GM19455 (cell line): ENCODE data around the gene ICAM3.
A peak's percentile ranks its signal among the peaks of the same experiment; 100 is the strongest.

Source experiments
- ATAC-seq: cut with Tn5 transposase; IDR thresholded peaks from one replicate; pipeline ENCODE4 v1.9.1; 2021; ENCODE audit not compliant: unreplicated experiment

Gene ICAM3

GRCh38 chr19:10292789-10293636 lies 46.4 kb downstream of the ICAM3 start:
- no peak for ATAC-seq

GRCh38 chr19:10292206-10292788 lies 47.1 kb downstream of the ICAM3 start:
- ATAC-seq, result peak; percentile 59

- no peak for ATAC-seq
These were observed 47.7 kb downstream of the ICAM3 start for GRCh38 chr19:10291554-10292205.

- no peak for ATAC-seq
These were observed 48.4 kb downstream of the ICAM3 start for GRCh38 chr19:10290876-10291553.

- no peak for ATAC-seq
These were observed 49.0 kb downstream of the ICAM3 start for GRCh38 chr19:10290357-10290875.

GRCh38 chr19:10289836-10290356 lies 49.5 kb downstream of the ICAM3 start, which contains the start of gene ICAM5:
ICAM5 (plus strand) TSS chr19:10289952; CDS start chr19:10290044, 92 bp downstream.
- ATAC-seq, result no peak

GRCh38 chr19:10289167-10289835 lies 50.1 kb downstream of the ICAM3 start:
- ATAC-seq, result no peak

GRCh38 chr19:10288662-10289166 lies 50.7 kb downstream of the ICAM3 start:
- ATAC-seq, result no peak

- ATAC-seq, result no peak
These were observed 52.4 kb downstream of the ICAM3 start, which contains the start of gene ICAM4 for GRCh38 chr19:10286803-10287737. ICAM4 (plus strand) TSS chr19:10286955; CDS start chr19:10287013, 58 bp downstream.

- no peak for ATAC-seq
These were observed 54.0 kb downstream of the ICAM3 start for GRCh38 chr19:10285393-10285792.

GRCh38 chr19:10284960-10285278 lies 54.5 kb downstream of the ICAM3 start:
- no peak for ATAC-seq

- no peak for ATAC-seq
These were observed 55.1 kb downstream of the ICAM3 start for GRCh38 chr19:10284065-10284959.
